Activated naive CD4-positive, alpha-beta T cell (primary cell): Measurements from ENCODE around the gene SERPINA5.

Experiments
- DNase-seq, 4 experiments: peaks; one replicate each; lab custom pipeline; 2025; lab: John Stamatoyannopoulos, UW

The SERPINA5 gene

DNA sequence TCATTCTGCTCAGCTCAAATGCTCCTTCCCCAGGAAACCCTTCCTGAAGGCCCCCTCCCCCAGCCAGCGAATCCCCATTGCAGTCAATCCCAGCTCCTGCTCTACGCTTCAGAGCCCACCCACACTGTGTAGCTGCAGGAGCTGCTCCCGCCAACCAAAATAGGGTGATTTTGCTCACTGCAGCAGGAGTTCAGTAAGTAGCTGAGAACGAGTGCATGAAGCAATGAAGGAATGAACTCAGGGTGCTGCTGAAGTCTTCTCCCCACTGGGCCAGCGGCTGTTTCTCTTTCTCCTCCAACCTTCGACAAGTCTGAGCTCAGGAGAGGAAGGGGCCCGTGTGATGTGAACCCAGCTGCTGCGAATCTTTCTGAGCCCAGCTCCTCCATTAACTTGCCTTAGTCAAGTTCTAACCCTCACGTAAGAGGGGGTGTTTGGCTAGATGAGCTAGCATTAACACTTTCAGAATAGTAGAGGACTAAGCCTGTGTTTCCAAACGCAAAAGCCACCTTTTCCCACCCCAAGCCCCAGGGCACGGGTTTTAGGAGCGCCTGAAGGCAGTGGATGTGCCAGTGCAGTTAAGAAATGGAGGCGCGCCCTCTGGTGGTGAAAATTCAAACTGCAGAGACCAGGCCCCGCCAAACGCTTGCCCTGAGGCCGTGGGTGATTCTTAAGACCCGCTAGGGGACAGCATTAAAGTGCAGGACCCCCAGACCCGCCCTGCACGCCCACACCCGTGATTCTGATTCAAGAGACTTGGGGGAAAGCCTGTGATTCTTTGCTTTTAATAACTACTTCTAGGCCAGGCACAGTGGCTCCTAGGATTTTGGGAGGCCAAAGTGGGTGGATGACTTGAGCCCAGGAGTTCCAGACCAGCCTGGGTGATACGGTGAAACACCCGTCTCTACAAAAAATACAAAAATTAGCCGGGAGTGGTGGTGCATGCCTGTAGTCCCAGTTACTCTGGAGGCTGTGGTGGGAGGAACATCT lies 31.9 kb upstream of the SERPINA5 start:
- DNase-seq = peak; percentile 5 to 40 (median 6)

DNA sequence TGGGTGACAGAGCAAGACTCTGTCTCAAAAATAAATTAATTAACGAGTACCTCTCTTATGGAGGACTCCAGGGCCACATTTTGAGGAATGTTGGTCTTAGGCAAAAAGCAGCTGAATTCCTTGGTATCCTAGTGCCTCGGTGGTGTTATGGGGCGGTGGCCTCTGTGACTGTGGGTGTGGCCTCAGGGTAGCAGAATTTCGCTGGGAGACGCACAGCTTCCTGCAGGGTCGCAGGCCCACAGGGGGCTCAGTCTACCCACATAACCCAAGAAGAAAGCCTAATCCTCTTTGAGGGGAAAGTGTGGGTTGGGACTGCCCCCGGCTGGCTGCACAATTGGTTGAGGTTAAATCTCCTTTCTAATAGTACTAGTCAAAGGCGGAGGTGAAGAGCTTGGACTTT lies 31.2 kb upstream of the SERPINA5 start:
- no peak for DNase-seq

DNA sequence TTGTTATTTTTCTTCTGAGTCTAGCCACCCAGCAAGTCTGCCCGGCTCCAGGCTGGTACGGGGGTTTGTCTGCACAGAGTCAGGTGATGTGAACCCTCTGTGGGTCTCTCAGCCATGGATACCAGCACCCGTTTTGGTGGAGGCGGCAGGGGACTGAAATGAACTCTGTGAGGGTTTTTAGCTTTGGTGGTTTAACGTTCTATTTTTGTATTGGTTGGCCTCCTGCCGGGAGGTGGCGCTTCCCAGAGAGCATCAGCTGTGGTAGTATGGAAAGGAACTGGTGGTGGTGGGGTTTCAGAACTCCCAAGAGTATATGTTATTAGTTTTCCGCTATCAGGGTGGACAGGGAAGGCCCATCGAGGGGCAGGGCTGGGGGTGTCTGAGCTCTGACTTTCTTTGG lies 25.2 kb upstream of the SERPINA5 start:
- DNase-seq = no peak

DNA sequence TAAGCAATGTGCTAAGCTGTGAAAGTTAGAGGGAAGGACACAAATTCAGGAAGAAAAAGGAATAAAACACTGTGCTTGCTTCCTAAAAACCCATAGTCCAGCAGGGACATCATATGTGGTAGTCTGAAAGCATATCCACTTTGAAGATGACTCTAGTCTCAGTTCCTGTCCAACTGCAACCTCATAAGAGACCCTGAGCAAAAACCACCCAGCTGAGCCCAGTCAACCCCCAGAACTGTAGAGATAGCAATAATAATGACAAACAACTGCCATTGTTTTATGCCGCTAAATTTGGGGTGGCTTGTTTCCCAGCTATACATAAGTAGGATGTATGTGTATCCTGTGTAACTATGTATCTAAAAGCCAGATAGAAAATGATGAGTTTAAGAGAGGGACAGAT lies 23.9 kb upstream of the SERPINA5 start:
- no peak for DNase-seq

GRCh38 chr14:94558842-94559241 lies 22.4 kb upstream of the SERPINA5 start:
- DNase-seq = no peak

GRCh38 chr14:94559638-94560290 lies 21.5 kb upstream of the SERPINA5 start:
- no peak for DNase-seq

DNA sequence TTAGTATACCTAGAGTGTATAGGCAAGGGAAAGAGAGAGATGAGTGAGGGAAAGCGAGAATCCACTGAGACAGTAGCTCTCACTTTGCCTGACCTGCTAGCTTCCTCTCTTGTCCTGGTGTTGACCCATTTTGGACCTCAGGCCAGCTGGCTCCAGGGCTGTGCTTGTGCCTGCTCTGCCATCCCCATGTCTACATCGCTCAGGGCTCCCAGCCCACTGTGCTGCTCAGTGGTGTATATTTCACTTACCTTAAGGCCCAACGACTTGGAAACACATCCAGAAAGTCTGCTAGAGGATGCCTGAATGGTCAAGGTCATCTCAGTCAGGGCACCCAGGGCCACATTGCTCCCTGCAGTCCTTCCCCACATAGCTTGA lies 20.9 kb upstream of the SERPINA5 start:
- no peak for DNase-seq

DNA sequence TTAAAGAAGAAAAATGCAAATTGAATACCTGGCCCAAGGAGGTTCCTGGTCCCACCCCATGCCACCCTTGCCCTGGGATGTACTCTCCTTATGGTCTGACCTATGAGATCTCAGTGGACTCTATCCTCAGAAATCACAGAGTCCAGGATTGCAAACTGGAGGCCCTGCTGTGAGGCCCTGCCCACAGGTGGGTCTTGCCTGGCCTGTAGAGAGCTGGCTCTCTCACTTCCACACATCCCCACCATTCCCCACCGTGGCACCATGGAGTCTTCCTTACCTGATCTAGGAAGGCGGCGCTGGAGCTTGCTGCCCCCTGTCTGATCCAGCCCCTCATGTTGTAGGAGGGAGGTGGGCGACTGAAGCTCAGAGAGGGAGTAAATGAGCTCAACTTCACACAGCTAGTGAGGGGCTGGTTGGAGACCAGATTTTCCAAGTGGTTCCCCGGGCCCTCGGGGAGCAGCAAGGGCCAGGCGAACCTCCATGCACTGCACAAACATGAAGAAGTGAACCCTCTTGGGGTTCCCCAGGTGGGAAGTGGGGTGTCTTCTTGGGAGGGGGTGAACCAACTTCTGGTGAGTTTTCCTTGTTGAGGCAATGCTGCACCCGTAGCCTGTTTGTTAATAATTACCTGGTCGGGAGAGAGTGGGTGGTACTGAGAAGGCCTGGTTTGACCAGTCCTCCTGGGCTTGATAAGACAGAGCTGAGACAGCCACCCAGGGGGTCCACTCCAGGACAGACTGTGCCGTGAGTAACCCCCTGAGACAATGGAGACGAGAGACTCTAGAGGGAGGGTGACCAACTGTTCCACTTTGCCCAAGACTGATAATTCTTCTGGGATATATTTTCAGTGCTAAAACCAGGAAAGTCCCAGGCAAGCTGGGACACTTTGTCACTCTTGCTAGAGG lies 20.2 kb upstream of the SERPINA5 start, which contains the start of gene SERPINA4:
Gene SERPINA4, plus strand, starts transcription at position 692 of the 905 bp plus-strand sequence. CDS start 2,041 bp downstream, outside the sequence.
- DNase-seq = no peak

DNA sequence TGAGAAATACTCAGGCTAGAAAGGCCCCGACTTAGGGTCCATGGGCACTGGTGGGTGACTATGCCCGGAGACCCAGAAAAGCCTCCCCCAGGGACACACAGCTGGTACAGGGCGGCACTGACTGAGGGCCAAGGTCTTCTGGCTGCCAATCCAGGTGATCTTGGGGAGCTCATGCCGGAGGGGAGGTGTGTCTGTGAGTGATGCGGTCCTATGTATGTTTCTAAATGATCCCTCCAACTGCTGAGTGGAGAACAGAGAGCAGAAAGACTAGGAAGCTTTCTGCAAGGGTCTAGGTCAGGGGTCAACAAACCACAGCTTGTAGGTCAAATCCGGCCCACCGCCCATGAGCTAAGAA lies 19.6 kb upstream of the SERPINA5 start:
- no peak for DNase-seq

DNA sequence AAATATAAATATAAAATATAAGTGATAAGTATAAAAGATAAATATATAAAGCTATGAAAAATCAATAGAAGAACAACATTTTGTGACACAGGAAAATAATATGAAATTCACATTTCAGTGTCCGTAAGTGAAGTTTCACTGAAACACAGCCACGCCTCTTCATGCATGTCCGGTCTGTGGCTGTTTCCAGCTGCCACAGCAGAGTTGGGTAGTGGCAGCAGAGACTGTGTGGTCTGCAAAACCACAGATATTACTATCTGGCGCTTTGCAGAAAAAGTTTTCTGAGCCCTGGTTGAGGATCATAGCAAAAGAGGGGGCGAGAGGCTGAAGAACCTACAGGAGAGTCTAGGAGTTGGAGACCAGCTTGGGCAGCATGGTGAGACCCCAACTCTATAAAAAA lies 19.2 kb upstream of the SERPINA5 start:
- no peak for DNase-seq

DNA sequence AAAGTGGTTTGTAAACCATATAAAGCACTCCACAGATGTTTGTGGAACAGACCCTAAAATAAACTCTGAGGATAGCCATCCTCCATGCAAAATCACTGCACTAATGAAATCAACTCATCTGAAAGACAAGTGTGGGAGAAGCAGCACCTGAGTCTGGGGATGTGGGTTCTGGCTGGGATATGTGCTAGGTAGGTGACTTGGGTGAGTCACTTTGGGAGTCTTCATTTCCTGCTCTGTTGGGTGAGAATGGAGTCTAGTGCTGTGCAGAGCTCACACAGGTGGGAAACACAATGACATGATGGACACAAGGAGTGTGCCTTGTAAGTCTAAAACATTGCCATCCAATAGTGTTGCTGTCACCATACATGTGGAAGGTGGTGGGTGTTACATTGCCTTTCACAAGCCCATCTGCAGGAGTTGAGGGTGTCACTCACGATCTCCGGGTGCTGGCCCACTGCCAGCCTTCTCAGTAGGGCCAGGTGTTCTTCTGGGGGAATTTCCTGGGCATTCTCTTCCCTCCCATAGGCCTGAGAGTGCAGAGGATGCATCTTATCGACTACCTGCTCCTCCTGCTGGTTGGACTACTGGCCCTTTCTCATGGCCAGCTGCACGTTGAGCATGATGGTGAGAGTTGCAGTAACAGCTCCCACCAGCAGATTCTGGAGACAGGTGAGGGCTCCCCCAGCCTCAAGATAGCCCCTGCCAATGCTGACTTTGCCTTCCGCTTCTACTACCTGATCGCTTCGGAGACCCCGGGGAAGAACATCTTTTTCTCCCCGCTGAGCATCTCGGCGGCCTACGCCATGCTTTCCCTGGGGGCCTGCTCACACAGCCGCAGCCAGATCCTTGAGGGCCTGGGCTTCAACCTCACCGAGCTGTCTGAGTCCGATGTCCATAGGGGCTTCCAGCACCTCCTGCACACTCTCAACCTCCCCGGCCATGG lies 18.0 kb upstream of the SERPINA5 start:
- no peak for DNase-seq

DNA sequence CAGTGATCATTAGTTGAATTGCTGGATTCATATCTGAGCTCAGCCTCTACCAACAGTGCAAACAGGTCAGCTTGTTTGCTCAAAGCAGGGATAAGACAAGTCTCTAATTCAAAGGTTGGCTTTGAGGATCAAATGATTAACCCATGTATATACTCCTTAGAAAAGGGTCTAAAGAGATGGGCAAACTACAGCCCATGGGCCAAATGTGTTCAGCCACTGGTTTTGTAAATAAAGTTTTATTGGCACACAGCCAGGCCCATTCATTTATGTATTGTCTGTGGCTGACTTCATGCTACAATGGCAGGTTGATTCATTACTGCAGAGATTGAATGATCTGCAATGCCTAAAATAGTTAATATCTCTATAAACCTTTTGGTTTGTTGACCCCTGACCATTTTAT lies 16.8 kb upstream of the SERPINA5 start:
- no peak for DNase-seq

GRCh38 chr14:94568186-94568585 lies 13.0 kb upstream of the SERPINA5 start:
- DNase-seq = no peak

GRCh38 chr14:94569381-94570001 lies 11.7 kb upstream of the SERPINA5 start:
- no peak for DNase-seq

DNA sequence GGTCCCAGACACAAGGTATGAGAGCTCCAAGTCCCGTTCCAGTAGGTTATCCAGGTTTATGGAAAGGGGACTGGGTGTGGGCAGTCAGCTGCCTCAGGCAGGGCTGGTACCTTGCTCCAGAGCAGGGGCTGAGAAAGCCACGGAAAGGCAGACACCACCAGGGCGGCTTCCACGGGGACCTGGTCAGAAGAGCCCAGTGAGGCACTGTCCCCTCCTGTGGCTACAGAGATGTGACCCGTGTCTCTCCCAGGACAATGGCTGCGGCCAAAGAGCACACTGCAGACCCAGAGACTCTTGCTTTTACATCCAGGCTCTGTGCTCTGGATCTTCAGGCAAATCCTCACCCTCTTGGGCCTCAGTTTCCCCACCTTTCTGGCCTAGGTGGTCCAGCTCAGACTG lies 11.2 kb upstream of the SERPINA5 start:
- DNase-seq = no peak

- no peak for DNase-seq
Observed at GRCh38 chr14:94570440-94570839, 10.8 kb upstream of the SERPINA5 start.

DNA sequence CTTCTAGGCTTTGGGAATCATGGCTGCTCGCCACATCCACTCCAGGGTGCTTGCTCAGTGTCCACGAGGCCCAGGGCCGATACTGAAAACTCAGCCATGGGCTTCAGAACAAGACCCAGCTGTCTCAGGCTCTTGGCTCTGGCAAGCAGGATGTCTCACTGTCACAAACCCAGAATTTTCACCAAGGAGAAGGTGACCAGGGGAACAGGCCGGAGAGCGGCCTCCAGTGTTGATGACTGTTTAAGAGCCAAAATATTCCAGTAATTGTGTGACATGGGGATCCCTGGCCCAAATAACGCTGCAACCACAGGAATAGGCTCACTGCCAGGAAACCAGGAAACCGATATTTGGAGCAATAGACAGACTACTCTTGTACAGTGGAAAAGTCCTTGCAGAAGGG lies 9.8 kb upstream of the SERPINA5 start:
- no peak for DNase-seq

GRCh38 chr14:94571950-94572349 lies 9.3 kb upstream of the SERPINA5 start:
- no peak for DNase-seq

DNA sequence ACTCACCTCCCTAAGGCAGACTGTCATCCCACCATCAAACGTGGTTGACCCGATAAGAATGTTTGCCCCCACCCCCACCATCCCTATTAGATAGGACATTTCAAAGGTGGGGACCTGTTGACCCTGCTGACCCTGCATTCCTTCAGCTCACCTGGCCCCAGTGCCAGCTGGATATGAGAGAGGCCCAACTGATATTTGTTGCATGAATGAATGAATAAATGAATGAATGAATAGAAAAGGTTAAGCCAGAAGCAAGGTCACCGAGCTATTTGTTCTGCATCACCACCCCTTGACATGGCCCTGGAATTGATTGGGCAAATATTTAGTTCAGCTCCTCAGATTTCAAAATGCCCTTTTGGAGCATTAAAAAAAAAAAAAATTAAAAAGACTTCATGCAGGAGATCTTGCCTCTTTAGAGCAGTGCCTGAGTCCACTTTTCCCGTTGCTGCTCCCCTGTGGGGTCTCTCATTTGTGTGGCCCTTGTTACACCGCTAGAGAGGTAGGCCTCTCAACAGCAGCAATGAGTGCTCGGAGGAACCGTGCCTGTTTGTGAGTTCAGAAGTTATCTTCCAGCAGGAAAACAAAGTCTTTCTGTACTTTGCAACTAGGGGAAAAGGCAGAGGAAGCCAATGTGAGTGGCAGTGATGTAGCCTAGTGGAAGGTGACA lies 8.5 kb upstream of the SERPINA5 start:
- no peak for DNase-seq
